ENCODE data around the gene PKNOX2.

- TF ChIP-seq, protein P1, sequence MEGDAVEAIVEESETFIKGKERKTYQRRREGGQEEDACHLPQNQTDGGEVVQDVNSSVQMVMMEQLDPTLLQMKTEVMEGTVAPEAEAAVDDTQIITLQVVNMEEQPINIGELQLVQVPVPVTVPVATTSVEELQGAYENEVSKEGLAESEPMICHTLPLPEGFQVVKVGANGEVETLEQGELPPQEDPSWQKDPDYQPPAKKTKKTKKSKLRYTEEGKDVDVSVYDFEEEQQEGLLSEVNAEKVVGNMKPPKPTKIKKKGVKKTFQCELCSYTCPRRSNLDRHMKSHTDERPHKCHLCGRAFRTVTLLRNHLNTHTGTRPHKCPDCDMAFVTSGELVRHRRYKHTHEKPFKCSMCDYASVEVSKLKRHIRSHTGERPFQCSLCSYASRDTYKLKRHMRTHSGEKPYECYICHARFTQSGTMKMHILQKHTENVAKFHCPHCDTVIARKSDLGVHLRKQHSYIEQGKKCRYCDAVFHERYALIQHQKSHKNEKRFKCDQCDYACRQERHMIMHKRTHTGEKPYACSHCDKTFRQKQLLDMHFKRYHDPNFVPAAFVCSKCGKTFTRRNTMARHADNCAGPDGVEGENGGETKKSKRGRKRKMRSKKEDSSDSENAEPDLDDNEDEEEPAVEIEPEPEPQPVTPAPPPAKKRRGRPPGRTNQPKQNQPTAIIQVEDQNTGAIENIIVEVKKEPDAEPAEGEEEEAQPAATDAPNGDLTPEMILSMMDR (IDR thresholded peaks at IDR 0.05; ENCODE audit: low read length): no peak
- no peak for TF ChIP-seq EZH2 (optimal IDR thresholded peaks at IDR 0.05; ENCODE audit: low read depth, low read length)
Measured at GRCh38 chr11:125356797-125357196, 192.2 kb downstream of the PKNOX2 start.
